ENCODE results near the gene RRP15.

- TF ChIP-seq CTCF (conservative IDR thresholded peaks at IDR 0.05; ENCODE audit: low read length) (no peak), EZH2phosphoT487 (IDR thresholded peaks at IDR 0.05; ENCODE audit: borderline replicate concordance) (no peak)
Observed at GRCh38 chr1:218272366-218272765, 12.7 kb upstream of the RRP15 start.
